ENCODE data around the gene MKNK2.

Gene MKNK2

GRCh38 chr19:2058570-2059421, 7.8 kb upstream of the MKNK2 start:
- no peak for DNase-seq (ENCODE audit: low read depth in 2 of 2)

GRCh38 chr19:2057484-2058469, 6.7 kb upstream of the MKNK2 start:
- no peak for DNase-seq (ENCODE audit: low read depth in 2 of 2)

GRCh38 chr19:2056837-2057192, 5.8 kb upstream of the MKNK2 start:
- DNase-seq (ENCODE audit: low read depth in 2 of 2), result no peak

GRCh38 chr19:2055931-2056836, 5.1 kb upstream of the MKNK2 start:
- peak; percentile 40 for DNase-seq (ENCODE audit: low read depth in 2 of 2)

- DNase-seq (ENCODE audit: low read depth in 2 of 2), result no peak
These were observed 3.7 kb upstream of the MKNK2 start for GRCh38 chr19:2054763-2055162.

DNA sequence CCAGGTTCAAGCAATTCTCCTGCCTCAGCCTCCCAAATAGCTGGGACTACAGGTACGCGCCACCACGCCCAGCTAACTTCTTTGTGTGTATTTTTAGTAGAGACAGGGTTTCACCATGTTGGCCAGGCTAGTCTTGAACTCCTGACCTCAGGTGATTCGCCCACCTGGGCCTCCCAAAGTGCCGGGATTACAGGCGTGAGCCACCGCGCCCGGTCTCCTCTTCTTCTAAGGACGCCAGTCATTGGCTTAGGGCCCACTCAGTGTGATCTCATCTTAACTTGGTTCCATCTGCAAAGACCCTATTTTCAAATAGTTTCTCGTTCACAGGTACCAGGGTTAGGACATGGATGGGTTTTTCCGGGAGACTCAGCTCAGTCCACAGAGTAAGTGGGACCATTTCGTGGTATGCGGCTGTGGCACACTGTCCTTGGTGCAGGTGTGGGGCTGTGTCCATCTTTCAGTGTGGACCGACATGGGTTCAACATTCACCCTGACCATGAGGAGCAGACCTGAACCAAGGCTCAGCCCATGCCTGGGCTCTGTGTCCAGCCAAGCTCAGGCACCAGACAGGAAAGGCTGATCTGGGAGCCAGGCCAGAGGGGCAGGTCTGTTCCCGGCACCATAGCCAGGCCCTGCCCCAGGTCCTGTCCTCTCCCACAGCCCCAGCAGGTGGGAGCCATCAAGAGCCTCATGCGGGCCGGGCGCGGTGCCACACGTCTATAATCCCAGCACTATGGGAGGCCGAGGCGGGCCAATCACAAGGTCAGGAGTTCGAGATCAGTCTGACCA, 2.8 kb upstream of the MKNK2 start:
- DNase-seq (ENCODE audit: low read depth in 2 of 2), result no peak

DNA sequence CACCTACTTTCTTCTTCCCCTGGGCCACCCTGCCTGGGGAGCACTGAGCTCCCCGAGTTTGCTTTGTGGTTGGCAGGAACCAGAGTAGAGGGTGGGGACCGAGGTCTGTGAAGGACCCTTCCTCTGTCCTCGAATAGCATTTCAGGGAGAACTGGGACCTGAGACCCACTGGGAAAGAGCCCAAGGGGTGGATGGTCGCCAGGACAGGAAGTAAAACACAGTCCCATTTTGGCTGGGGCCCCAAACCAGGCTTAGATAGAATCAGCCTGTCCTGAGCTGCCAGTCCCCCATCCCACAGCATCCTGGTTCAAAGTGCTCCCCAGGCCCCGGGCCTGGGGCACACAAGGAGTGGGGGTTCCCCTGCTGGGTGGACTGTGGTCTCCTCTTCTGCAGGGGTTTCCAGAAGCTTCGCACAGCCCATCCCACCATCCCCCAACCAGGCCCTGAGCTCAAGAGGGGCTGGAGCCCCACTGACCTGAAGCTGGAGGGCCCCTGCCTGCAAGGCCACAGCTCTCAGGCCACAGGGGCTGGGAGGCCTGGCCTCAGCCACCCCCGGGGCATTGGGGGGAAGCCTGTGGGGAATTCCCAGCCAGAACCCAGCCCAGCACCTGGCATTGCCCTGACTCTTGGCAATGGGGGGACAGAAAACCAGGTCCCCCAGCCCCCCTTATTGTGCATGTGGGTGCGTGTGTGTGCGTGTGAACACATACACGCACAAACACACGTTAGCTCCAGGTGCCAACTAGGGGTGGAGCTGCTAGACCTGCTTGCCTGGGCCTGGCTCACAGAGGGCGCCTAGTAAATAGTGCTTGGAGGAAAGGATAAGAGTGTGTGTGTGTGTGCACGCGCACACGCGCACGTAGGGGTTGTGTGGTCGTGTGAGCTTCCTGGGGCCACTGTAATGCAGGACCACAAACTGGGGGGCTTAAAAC, 995 bp upstream of the MKNK2 start:
- DNase-seq (ENCODE audit: low read depth in 2 of 2), result no peak

- DNase-seq (ENCODE audit: low read depth in 2 of 2), result no peak
These were observed 574 bp downstream of the MKNK2 start for GRCh38 chr19:2050349-2050990.

- no peak for DNase-seq (ENCODE audit: low read depth in 2 of 2)
These were observed 1.2 kb downstream of the MKNK2 start for GRCh38 chr19:2049741-2050348.

DNA sequence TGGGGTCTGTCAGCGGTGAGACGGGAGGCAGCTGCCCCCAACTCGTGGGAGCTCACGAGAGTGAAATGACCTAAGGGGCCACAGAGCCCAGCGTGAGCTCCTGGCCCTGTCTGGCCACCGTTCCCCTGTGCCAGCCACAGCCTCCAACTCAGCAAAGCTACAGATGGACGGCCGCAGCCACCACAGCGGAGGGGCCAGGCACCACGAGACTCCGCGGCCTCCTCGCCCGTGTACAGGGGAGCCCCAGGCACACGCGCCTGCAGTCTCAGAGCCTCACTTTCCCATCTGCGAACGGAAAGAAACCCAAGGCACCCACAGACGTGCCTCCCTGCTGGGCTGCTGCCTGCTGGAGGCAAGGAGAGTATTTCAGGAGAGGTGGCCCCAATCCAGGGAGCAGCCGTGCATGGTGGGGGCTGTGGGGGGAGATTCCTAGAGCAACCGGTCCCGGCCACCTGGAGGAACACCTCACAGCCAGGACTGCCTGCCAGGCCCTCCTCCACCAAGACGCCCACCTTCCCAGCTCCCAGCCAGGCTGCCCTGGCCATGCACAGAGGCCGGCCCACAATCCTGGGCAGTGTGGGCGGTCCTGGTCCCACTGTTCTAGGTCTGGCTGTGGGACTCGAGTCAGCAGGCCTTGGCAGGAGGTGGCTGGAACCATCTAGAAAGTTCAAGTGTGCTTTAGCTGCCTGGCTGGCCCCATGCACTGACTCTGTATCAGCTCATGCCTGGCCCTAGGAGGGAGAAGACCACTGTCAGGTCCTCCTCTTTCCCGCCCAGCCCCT, 1.9 kb downstream of the MKNK2 start:
- no peak for DNase-seq (ENCODE audit: low read depth in 2 of 2)

GRCh38 chr19:2048104-2048958, 2.7 kb downstream of the MKNK2 start:
- no peak for DNase-seq (ENCODE audit: low read depth in 2 of 2)

DNA sequence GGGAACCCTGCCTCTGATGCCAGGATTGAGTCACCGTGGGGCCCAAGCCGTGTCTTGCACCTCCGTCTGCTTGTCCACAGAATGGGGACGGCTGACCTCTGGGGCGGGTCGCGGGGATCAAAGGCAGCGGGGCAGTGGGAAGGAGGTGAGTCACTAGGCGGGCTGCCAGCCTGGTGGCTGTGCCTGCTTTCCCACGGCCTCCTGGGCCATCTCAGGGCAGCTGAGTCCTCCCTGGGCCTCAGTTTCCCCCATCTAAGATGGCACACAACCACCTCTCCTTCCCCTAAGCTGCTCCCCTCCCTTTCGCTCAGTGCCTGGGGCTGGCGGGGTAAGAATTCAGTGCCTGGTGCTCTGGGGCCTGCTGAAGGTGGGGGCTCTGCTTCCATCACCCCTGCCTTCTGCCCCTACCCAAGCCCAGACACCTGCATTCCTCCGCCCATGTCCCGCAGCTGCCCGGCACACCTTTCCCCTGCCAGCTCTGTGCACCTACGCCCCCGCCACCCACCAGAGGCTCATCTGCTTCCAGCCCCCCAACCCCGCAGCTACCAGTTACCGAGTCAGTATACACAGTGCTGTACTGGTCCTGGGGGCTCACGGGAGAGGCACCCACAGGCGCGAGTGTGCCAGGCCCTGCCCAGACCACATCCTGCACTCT, 3.5 kb downstream of the MKNK2 start:
- no peak for DNase-seq (ENCODE audit: low read depth in 2 of 2)

DNA sequence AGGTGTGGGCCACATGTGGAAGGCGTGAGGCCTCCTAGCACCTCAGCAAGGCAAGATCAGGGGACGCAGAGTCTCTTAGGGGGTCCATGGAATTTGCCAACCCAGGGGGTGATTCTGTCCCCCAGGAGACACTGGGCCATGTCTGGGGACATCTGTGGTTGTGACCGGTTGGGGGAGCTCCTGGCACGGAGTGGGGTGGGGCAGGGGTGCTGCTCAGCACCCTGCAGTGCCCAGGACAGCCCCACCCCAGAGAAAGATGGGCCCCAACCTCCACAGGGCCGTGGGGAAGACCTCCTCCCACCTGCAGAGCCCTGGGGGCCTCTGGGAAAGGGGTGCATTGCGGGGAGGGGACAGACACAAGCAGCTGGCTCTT, 4.0 kb downstream of the MKNK2 start:
- DNase-seq (ENCODE audit: low read depth in 2 of 2), result no peak

DNA sequence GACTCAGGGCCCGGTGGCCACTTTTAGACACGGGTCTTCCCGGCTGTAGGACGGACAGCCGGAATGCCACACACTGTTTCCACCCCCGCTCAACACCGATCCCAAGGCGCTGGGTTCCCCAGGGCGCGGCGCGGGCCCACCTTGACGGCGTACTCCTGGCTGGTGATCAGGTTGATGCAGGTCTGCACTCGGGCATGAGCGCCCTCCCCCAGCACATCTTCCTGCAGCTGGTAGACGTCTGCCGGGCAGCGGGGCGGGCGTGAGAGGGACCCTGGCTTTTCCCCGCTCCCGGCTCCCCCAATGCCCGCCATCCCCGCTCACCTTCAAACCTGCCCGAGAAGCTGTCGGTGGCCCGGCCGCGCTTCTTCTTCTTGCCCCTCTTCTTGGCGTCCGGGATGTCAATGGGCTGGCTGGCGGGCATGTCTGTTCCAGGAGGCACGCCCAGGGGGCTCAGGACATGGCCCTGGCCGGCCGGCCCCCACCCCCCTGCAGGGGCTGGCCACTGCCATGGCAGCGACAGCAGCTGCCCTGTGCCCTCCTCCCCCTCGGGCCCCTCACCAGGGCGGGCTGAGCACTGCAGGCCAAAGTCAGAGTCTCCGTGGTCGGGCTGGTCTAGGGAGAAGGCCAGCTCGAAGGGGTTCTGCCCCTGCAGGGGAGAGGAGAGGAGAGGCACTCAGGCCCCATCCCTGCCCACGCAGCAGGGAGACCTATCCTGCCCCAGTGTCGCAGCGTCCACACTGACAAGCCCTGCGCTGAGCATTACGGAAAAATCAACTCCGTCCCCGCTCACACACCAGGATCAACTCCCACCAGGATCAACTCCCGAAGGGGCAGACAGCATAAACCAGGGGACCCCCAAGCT, 4.8 kb downstream of the MKNK2 start:
- DNase-seq (ENCODE audit: low read depth in 2 of 2), result no peak

DNA sequence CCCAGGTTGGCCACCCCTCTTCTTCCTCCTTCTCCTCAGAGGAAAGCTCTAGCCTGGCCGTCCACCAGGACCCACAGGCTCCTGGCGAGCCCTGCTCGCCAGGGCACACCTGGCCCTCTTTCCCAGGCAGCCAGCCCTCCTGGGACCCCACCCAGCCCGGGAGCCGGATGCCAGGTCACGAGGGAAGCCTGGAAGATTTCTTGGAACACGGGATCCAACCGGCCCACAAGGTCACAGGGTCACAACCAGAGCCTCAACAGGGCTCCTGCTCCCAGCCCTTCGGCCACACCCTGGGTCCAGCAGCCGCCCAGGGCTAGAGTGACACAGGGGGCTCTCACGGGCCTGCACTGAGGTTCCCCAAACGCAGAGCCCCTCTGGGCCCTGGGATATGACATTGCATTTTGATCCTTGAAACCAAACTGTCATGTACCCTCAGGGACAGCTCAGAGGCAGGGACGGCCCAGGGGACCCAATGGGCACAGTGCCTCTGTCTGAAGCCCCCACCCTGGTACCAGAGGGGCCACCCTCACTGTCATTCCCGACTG, 5.5 kb downstream of the MKNK2 start:
- no peak for DNase-seq (ENCODE audit: low read depth in 2 of 2)

Data from fibroblast of skin of left quadriceps (primary cell).